Measurements from ENCODE around the gene PRSS33. TPM values are rescaled to one million over a fixed set of nuclear protein-coding genes. Genes with fewer than 3 reads are reported as not detected.
A peak's percentile ranks its signal among the peaks of the same experiment; 100 is the strongest.

The PRSS33 gene, protein sequence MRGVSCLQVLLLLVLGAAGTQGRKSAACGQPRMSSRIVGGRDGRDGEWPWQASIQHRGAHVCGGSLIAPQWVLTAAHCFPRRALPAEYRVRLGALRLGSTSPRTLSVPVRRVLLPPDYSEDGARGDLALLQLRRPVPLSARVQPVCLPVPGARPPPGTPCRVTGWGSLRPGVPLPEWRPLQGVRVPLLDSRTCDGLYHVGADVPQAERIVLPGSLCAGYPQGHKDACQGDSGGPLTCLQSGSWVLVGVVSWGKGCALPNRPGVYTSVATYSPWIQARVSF
- total RNA-seq (2021; fragmentation: NEBNext Ultra II Directional; extraction: Animal tissue kit (Norgen Biotek cat#: 25700)) = not detected in 2 replicates
- polyA plus RNA-seq (2011; rRNA removed) = 0.09 and 0.17 TPM in 2 replicates
- 0.16 TPM for polyA plus RNA-seq (2011; cell fraction: cytosol; rRNA removed)
- polyA plus RNA-seq (2011; cell fraction: nucleus; rRNA removed) = 0.37 TPM
- polyA plus RNA-seq (2012, experiment 1 of 2) = not detected in 4 replicates
- polyA plus RNA-seq (2012, experiment 2 of 2) = 0.13 TPM
- 0.12 TPM for polyA plus RNA-seq (2013, experiment 1 of 2)
- polyA plus RNA-seq (2013, experiment 2 of 2) = 0.02 TPM
- not detected in 2 replicates for polyA minus RNA-seq (2011; rRNA and poly(A)+ RNA removed)
- polyA minus RNA-seq (2011; cell fraction: cytosol; rRNA and poly(A)+ RNA removed) = not detected
- polyA minus RNA-seq (2011; cell fraction: nucleus; rRNA and poly(A)+ RNA removed) = not detected
- long read RNA-seq, experiment 1 = 0 reads
- long read RNA-seq, experiment 2 = 0 reads

DNA sequence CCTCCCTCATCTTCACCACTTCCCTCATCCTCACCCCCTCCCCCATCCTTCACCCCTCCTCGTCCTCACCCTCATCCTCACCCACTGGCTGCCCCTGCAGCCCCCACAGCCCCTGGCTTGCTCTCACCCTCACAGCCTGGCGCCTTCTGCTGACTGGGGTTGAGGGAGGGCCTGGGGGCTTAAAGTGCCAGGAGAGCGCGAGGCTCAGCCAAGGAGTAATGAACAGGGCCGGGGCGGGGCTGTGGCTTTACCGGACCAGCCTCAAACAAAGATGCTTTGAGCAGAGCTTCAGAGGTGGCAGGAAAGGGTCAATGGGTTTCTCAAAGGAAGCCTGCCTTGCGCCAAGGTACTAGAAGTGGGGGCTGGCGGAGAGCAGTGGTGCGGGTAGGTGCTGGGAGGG, at the start of gene PRSS33:
PRSS33 (minus strand) TSS at position 155 of the 400 bp plus-strand sequence. CDS start 1,013 bp downstream, outside the sequence.
- Histone ChIP-seq H2BK5ac (ENCODE audit: low read depth, low read length) (no peak within 1 kb of the TSS), H4K5ac (ENCODE audit: insufficient read length, low read depth, low read length) (no peak within 1 kb of the TSS), H2BK120ac (replicated peaks; ENCODE audit: low read depth, low read length) (no peak within 1 kb of the TSS), H4K91ac (replicated peaks; ENCODE audit: insufficient read length, low read length) (no peak within 1 kb of the TSS), H3K23me2 (ENCODE audit: low read depth, low read length) (no peaks in the 10 kb centered on the region; the same call in 1 of the 2 replicates), H3K27ac (ENCODE audit: low read depth, low read length) (no peak within 1 kb of the TSS), H3K9me3 (ENCODE audit: insufficient read depth in 2 of 2, low read depth in 1 of 2, low read length in 1 of 2) (no peaks in the 10 kb centered on the region), H3K18ac (ENCODE audit: extremely low read depth, low read length) (no peak within 1 kb of the TSS), H3K14ac (ENCODE audit: insufficient read length) (no peak within 1 kb of the TSS), H3K27me3 (replicated peaks in 1 of 4; ENCODE audit: control insufficient read depth in 3 of 4, extremely low read depth in 1 of 4, insufficient read depth in 3 of 4, low read length in 3 of 4) (peaks cover 0 to 3% (median 0%) of the 10 kb centered on the region in 4 experiments; a peak in 1 of 7 replicates), H2BK12ac (ENCODE audit: low read depth, low read length) (0 out of 2 replicates have a peak within 1 kb of the TSS, but pooled peaks have one; percentile 80), H3K4me2 (ENCODE audit: insufficient read depth in 1 of 2, low read depth in 2 of 2, low read length in 2 of 2) (no peak within 1 kb of the TSS; a peak in 1 of 4 replicates), H3K79me2 (ENCODE audit: control insufficient read depth in 1 of 2, insufficient read depth in 2 of 2, low read length in 2 of 2) (no peaks in the 10 kb centered on the region), H3K4me3 (ENCODE audit: extremely low read depth in 1 of 4, insufficient read depth in 2 of 4, low read depth in 3 of 4, low read length in 4 of 4) (no peak within 1 kb of the TSS), H4K20me1 (replicated peaks in 1 of 2; ENCODE audit: control insufficient read depth in 1 of 2, insufficient read depth in 2 of 2, low read length in 2 of 2) (no peaks in the 10 kb centered on the region), H3K4ac (replicated peaks; ENCODE audit: insufficient read length, low read depth, low read length) (no peak within 1 kb of the TSS), H2AFZ (ENCODE audit: low read length) (no peak within 1 kb of the TSS), H3K23ac (ENCODE audit: insufficient read length) (no peak within 1 kb of the TSS), H3K79me1 (ENCODE audit: low read depth, low read length) (no peaks in the 10 kb centered on the region; the same call in 1 of the 2 replicates), H3K4me1 (replicated peaks in 1 of 4; ENCODE audit: control insufficient read depth in 3 of 4, insufficient read depth in 4 of 4, low read length in 3 of 4) (peaks cover 0 to 3% (median 2%) of the 10 kb centered on the region in 4 experiments; a peak in 1 of 7 replicates), H3K9ac (replicated peaks in 1 of 4; ENCODE audit: extremely low read depth in 1 of 4, low read depth in 3 of 4, low read length in 3 of 4) (no peak within 1 kb of the TSS), H3K56ac (replicated peaks; ENCODE audit: insufficient read length, low read depth, low read length) (no peak within 1 kb of the TSS), H2AK5ac (ENCODE audit: low read depth, low read length) (no peak within 1 kb of the TSS), H3K36me3 (ENCODE audit: control insufficient read depth in 2 of 4, insufficient read depth in 4 of 4, low read length in 3 of 4) (no peaks in the 10 kb centered on the region), H2BK20ac (ENCODE audit: low read length) (0 out of 2 replicates have a peak within 1 kb of the TSS, but pooled peaks have one; percentile 48), H4K8ac (ENCODE audit: extremely low read depth, insufficient read depth, low read length) (peak within 1 kb of the TSS; percentile 38), H2BK15ac (ENCODE audit: low read length) (no peak within 1 kb of the TSS; the same call in 1 of the 2 replicates)
- POLR2A ChIA-PET (ENCODE audit: partially characterized antibody) = interaction anchor here (0.6 to 1.4 kb wide), 3 partner anchors 9 to 633 kb away, joined by 3 to 5 read pairs (median 3); no protein-coding TSS in a partner anchor
- no peak for TF ChIP-seq SIN3A (conservative IDR thresholded peaks at IDR 0.05 in 1 of 2, IDR thresholded peaks at IDR 0.05 in 1 of 2; ENCODE audit: low read depth in 1 of 2, low read length in 2 of 2)
- no peak for TF ChIP-seq JUN (IDR thresholded peaks at IDR 0.05; ENCODE audit: low read depth, low read length)
- no peak for TF ChIP-seq TEAD4 (IDR thresholded peaks at IDR 0.05; ENCODE audit: low read depth, low read length)
- TF ChIP-seq ZNF274 (IDR thresholded peaks at IDR 0.05; ENCODE audit: borderline replicate concordance, extremely low read depth, low read length) = no peak
- DNase-seq (ENCODE audit: low read depth in 1 of 2, low spot score in 2 of 2) = no peak
- CTCF ChIA-PET (ENCODE audit: partially characterized antibody) = interaction anchor here (1.1 kb wide), 1 partner anchor 81 kb away, joined by 5 read pairs; no protein-coding TSS in a partner anchor
- 81% methylated on average over 9 of the region's 10 CpGs; no CpG with 5 or more reads in 1 of the 2 experiments for WGBS, 2 experiments (ENCODE audit: extremely low coverage in 1 of 2, insufficient coverage in 1 of 2, insufficient read length in 1 of 2, insufficient replicate concordance in 2 of 2, low coverage in 1 of 2, low lambda C conversion rate in 2 of 2, missing lambda C conversion rate in 1 of 2)
- no peak for FAIRE-seq
